Glutamatergic neuron (in vitro differentiated cells): ENCODE results near the gene FADS2. TPM values are rescaled to one million over a fixed set of nuclear protein-coding genes. Genes with fewer than 3 reads are reported as not detected.

Experiments
- DNase-seq: peaks from one replicate; pipeline ENCODE4 v3.0.0; 2022
- H3K27ac Mint-ChIP-seq: one replicate; pipeline ENCODE4 v1.8.0; 2020; ENCODE audit warnings: mild to moderate bottlenecking, mixed read lengths, inconsistent platforms; ENCODE audit not compliant: unreplicated experiment
- H3K27me3 Mint-ChIP-seq: one replicate; pipeline ENCODE4 v1.8.0; 2020; ENCODE audit warnings: mild to moderate bottlenecking, moderate library complexity, mixed read lengths, inconsistent platforms; ENCODE audit not compliant: unreplicated experiment
- H3K36me3 Mint-ChIP-seq: one replicate; pipeline ENCODE4 v1.8.0; 2020; ENCODE audit warnings: mild to moderate bottlenecking, mixed read lengths, inconsistent platforms; ENCODE audit not compliant: unreplicated experiment
- H3K4me1 Mint-ChIP-seq: one replicate; pipeline ENCODE4 v1.8.0; 2020; ENCODE audit warnings: mild to moderate bottlenecking, low read depth, mixed read lengths, inconsistent platforms; ENCODE audit not compliant: unreplicated experiment
- H3K4me3 Mint-ChIP-seq: one replicate; pipeline ENCODE4 v1.8.0; 2020; ENCODE audit warnings: mild to moderate bottlenecking, mixed read lengths, inconsistent platforms; ENCODE audit not compliant: unreplicated experiment
- H3K9me3 Mint-ChIP-seq: one replicate; pipeline ENCODE4 v1.8.0; 2020; ENCODE audit warnings: mild to moderate bottlenecking, moderate library complexity, mixed read lengths, inconsistent platforms; ENCODE audit not compliant: unreplicated experiment
- total RNA-seq: library from RNA; stranded (reverse); fragmentation: NEBNext Ultra II Directional; extraction: Animal tissue kit (Norgen Biotek cat#: 25700); gene quantifications from one replicate; pipeline ENCODE4 v1.2.1, GENCODE V29; 2021; ENCODE audit not compliant: unreplicated experiment
- TF ChIP-seq, protein P1 (sequence below): fragments of 200-600 bp; sonication (generic); IDR thresholded peaks from one replicate; pipeline ENCODE4 v1.5.0; 2021; ENCODE audit not compliant: partially characterized antibody, unreplicated experiment

Gene FADS2
- total RNA-seq, 1 donor from 2014 or later = 701 TPM

DNA sequence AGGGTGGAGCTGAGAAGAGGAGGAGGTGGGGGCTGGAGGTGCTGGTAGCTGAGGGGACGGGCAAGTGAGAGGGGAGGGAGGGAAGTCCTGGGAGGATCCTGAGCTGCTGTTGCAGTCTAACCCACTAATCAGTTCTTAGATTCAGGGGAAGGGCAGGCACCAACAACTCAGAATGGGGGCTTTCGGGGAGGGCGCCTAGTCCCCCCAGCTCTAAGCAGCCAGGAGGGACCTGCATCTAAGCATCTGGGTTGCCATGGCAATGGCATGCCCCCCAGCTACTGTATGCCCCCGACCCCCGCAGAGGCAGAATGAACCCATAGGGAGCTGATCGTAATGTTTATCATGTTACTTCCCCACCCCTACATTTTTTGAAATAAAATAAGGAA is 38.9 kb downstream of the FADS2 start:
- Mint-ChIP-seq H3K4me3 (no peak overlapping the region), H3K27ac (no peak overlapping the region), H3K9me3 (peaks cover 6% of the 10 kb centered on the region), H3K36me3 (no peaks in the 10 kb centered on the region), H3K4me1 (peaks cover 14% of the 10 kb centered on the region), H3K27me3 (peaks cover 9% of the 10 kb centered on the region)
- no peak for DNase-seq
- TF ChIP-seq, protein P1, sequence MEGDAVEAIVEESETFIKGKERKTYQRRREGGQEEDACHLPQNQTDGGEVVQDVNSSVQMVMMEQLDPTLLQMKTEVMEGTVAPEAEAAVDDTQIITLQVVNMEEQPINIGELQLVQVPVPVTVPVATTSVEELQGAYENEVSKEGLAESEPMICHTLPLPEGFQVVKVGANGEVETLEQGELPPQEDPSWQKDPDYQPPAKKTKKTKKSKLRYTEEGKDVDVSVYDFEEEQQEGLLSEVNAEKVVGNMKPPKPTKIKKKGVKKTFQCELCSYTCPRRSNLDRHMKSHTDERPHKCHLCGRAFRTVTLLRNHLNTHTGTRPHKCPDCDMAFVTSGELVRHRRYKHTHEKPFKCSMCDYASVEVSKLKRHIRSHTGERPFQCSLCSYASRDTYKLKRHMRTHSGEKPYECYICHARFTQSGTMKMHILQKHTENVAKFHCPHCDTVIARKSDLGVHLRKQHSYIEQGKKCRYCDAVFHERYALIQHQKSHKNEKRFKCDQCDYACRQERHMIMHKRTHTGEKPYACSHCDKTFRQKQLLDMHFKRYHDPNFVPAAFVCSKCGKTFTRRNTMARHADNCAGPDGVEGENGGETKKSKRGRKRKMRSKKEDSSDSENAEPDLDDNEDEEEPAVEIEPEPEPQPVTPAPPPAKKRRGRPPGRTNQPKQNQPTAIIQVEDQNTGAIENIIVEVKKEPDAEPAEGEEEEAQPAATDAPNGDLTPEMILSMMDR = no peak

DNA sequence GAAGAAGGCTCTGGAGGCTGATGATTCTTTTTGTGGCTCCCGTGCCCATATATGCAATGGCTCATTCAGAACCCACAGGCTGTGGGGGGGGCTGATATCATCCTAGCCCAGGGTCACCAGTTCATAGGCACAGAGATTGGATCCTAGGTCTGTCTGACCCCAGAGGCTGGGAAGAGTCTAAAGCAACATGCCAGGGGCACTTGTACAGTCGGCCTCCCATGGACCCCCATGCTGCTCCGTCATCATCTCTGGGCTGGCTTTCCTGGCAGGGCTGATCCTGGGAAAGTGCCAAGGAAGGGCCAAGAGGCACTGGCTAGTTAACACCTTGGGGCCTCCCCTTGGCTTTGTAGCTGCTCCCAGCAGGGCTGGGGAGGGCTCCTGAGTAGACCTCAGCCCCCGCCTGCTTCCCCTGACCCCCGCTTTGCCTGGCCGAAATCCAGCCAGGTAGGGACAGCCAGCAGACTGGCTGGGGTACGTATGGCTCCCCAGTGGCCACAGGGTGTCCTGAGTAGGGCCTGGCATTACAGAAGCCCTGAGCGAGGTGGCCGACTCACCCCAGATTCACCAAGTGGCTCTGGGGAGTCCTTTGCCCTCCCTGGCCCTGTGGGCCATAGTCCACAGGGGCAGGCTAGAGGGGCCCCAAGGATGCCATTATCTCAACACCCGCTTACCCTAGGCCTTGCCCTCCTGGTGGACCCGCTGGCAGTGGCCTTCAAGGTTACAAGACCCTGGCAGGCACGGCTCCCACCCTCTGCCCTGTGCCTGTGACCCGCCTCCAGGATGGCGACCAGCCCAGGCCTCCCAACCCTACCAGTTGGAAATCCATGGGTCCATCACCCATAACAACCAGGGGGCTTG is 40.7 kb downstream of the FADS2 start:
- Mint-ChIP-seq H3K27me3 (peaks cover 9% of the 10 kb centered on the region), H3K4me3 (no peak overlapping the region), H3K9me3 (peaks cover 3% of the 10 kb centered on the region), H3K27ac (no peak overlapping the region), H3K36me3 (no peaks in the 10 kb centered on the region), H3K4me1 (peaks cover 14% of the 10 kb centered on the region)
- TF ChIP-seq, protein P1 = no peak
- no peak for DNase-seq

DNA sequence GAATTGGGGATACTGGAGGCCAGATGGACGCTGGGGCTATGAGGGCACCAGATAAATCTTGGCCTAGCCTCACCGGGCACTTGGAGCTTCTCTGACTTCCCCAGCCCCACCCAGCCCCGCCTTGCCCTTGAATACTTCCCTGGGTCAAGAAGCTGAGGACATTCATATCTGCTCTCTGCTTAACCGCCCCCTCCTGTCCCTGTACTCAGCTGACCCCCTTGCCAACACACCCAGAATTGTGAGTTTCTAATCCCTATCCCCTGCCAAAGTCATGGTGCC is 41.3 kb downstream of the FADS2 start:
- Mint-ChIP-seq H3K27ac (no peak overlapping the region), H3K4me1 (peaks cover 14% of the 10 kb centered on the region), H3K4me3 (peak overlapping the region; percentile 38), H3K27me3 (peaks cover 9% of the 10 kb centered on the region), H3K9me3 (peaks cover 5% of the 10 kb centered on the region), H3K36me3 (no peaks in the 10 kb centered on the region)
- TF ChIP-seq, protein P1 = no peak
- DNase-seq = no peak

DNA sequence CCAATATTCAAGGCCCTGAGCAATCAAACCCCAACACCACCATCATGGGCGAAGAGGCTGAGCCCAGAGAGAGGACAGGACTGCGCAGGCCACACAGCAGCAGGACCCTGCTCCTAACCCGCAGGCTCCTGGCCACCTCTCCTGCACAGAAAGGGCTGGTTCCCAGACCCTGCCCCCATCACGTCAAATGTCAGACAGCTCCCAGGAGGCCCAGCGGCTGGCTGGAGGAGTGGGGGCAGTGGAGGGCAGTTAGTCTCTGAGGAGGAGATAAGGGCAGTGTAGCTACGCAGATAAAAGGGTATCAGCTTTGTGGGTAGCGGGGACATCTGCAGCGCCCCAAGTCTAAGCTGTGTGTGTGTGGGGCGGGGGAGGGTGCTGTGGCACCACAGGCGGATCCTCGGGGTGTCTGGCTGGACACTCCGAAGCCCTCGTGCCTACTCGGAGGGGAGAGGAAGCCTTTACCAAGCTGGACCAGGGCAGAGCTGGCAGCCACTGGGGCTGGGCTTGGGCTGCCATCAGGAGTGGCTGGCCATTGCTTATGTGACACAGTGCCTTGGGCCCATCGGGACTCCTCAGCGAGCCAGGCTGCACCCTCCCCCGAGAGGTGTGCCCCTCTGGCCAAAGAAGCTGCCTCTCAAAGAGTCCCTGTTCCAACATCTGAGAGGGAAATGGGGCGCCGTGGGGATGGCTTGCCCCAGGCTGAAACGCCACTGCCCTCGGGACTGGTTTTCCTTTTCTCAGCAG is 41.8 kb downstream of the FADS2 start:
- H3K27me3 Mint-ChIP-seq = peaks cover 7% of the 10 kb centered on the region
- H3K36me3 Mint-ChIP-seq = no peaks in the 10 kb centered on the region
- DNase-seq = peak; percentile 51
- peaks cover 5% of the 10 kb centered on the region for H3K9me3 Mint-ChIP-seq
- TF ChIP-seq, protein P1 = no peak
- H3K27ac Mint-ChIP-seq = no peak overlapping the region
- H3K4me3 Mint-ChIP-seq = peak overlapping the region; percentile 38
- H3K4me1 Mint-ChIP-seq = peaks cover 14% of the 10 kb centered on the region

DNA sequence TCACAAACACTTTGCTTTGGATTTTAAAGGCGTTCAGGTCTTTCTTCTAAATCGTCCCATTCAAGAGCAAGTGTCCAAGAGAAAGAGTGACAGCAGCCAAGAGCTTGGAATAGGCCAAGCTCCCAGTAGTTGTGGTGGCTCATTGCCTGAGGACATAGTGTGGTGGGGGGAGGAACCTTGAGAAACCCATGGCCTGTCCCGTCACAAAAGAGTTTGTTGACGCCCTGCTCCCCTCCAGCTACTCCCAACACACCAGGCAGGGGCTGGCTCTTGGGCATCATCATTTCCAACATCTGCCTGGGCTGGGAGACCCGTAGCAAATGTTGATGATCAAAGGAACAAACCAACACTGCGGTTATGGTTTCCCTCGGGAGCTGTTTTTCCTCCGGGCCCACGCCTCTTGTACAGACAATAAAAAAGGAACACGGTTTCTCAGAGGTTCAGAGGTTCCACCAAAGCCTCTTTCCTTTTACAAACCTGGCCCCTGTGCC is 42.5 kb downstream of the FADS2 start:
- no peak for DNase-seq
- Mint-ChIP-seq H3K27me3 (peaks cover 7% of the 10 kb centered on the region), H3K4me3 (peak overlapping the region; percentile 65), H3K36me3 (no peaks in the 10 kb centered on the region), H3K4me1 (peaks cover 14% of the 10 kb centered on the region), H3K9me3 (peaks cover 5% of the 10 kb centered on the region), H3K27ac (peak overlapping the region; percentile 73)
- TF ChIP-seq, protein P1 = no peak
